ENCODE measurements around the gene NDUFB3. TPM values are rescaled to one million over a fixed set of nuclear protein-coding genes. Genes with fewer than 3 reads are reported as not detected.
"Not testable (repeated sequence)": the region's sequence is repeated elsewhere in the genome, so short reads cannot be mapped to it uniquely, and the experiment has no call there.

Gene NDUFB3
- 100 to 1,000 TPM; 152 to 238 TPM for total RNA-seq

DNA sequence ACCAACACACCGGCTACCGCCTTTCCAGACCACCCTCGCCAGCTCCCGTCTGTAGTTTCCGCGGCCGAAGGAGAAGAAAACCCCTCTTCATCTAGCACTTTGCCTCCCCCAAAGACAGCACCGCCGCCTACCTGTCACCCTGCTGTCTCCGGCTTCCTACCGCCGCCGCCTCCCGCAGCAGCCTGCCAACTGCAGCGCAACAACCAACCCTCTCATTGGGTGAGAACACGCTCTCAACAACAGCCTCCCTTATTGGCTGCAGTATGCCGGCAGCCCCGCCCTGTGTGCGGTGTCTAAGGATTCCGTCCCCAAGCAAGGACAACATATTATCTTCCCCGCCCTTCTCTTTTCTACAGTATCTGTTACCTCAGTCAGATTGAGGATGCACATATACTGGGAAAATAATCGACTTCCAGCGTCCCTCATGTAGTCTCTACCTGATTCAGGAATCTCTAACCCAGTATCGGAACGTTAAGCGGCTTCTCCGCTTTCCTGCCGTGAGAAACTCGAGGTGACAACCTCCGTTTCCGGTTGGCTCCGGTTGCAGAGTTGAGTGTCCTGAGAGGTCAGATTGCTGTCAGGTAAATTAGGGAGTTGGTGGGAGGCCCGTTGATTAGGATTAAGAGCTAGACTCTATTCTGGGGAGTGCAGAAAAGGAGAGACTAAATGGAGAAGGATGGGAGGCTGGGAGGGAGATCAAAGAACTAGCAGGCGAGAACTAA, at the start of gene NDUFB3, which contains the start of gene HYCC2:
Gene NDUFB3 (plus strand): TSS at position 523 of the 722 bp plus-strand sequence. CDS start 6,882 bp downstream, outside the sequence.
Gene HYCC2 (minus strand): TSS at position 193 of the 722 bp plus-strand sequence. CDS start 47,662 bp downstream, outside the sequence.
- H3K27ac ChIP-seq: peak within 1 kb of the TSS; percentile 86 to 89
- H3K36me3 ChIP-seq: no peaks in the 10 kb centered on the region
- peak; percentile 93 for DNase-seq (ENCODE audit: low spot score)
- no peaks in the 10 kb centered on the region for H3K27me3 ChIP-seq
- peak within 1 kb of the TSS; percentile 86 to 98 for H3K4me3 ChIP-seq
- TF ChIP-seq, protein P1, sequence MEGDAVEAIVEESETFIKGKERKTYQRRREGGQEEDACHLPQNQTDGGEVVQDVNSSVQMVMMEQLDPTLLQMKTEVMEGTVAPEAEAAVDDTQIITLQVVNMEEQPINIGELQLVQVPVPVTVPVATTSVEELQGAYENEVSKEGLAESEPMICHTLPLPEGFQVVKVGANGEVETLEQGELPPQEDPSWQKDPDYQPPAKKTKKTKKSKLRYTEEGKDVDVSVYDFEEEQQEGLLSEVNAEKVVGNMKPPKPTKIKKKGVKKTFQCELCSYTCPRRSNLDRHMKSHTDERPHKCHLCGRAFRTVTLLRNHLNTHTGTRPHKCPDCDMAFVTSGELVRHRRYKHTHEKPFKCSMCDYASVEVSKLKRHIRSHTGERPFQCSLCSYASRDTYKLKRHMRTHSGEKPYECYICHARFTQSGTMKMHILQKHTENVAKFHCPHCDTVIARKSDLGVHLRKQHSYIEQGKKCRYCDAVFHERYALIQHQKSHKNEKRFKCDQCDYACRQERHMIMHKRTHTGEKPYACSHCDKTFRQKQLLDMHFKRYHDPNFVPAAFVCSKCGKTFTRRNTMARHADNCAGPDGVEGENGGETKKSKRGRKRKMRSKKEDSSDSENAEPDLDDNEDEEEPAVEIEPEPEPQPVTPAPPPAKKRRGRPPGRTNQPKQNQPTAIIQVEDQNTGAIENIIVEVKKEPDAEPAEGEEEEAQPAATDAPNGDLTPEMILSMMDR (IDR thresholded peaks at IDR 0.05): peak; percentile 11 to 55
- H3K4me1 ChIP-seq: peaks cover 0 to 44% of the 10 kb centered on the region in 2 donors
- H3K9me3 ChIP-seq: no peaks in the 10 kb centered on the region

GRCh38 chr2:201024518-201024917, 47.3 kb upstream of the NDUFB3 start:
- Histone ChIP-seq H3K27me3 (no peaks in the 10 kb centered on the region), H3K9me3 (no peaks in the 10 kb centered on the region), H3K27ac (no peak overlapping the region), H3K4me3 (no peak overlapping the region), H3K36me3 (peaks cover 6% of the 10 kb centered on the region), H3K4me1 (no peaks in the 10 kb centered on the region)
- DNase-seq (ENCODE audit: low spot score): no peak
- TF ChIP-seq, protein P1 (IDR thresholded peaks at IDR 0.05): no peak

DNA sequence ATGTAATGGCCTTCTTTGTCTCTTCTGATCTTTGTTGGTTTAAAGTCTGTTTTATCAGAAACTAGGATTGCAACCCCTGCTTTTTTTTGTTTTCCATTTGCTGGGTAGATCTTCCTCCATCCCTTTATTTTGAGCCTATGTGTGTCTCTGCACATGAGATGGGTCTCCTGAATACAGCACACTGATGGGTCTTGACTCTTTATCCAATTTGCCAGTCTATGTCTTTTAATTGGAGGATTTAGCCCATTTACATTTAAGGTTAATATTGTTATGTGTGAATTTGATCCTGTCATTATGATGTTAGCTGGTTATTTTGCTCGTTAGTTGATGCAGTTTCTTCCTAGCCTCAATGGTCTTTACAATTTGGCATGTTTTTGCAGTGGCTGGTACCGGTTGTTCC, 37.4 kb upstream of the NDUFB3 start:
- H3K27ac ChIP-seq; H3K9me3 ChIP-seq; H3K27me3 ChIP-seq; H3K36me3 ChIP-seq; H3K4me3 ChIP-seq; DNase-seq (ENCODE audit: low spot score); H3K4me1 ChIP-seq: not testable (repeated sequence)

- H3K4me1 ChIP-seq; H3K9me3 ChIP-seq; DNase-seq (ENCODE audit: low spot score): not testable (repeated sequence)
These were observed 33.4 kb upstream of the NDUFB3 start for GRCh38 chr2:201038361-201038760.

GRCh38 chr2:201038855-201039254, 32.9 kb upstream of the NDUFB3 start:
- no peaks in the 10 kb centered on the region for H3K27me3 ChIP-seq
- no peaks in the 10 kb centered on the region for H3K4me1 ChIP-seq
- no peak for DNase-seq (ENCODE audit: low spot score)
- H3K27ac ChIP-seq: no peak overlapping the region
- H3K9me3 ChIP-seq: no peaks in the 10 kb centered on the region
- H3K4me3 ChIP-seq: no peak overlapping the region
- TF ChIP-seq, protein P1 (IDR thresholded peaks at IDR 0.05): no peak
- H3K36me3 ChIP-seq: no peaks in the 10 kb centered on the region

More at GRCh38 chr2:201038361-201038760, 33.4 kb upstream of the NDUFB3 start:
- not testable (repeated sequence) for H3K27ac ChIP-seq, H3K4me3 ChIP-seq, H3K36me3 ChIP-seq, H3K27me3 ChIP-seq

DNA sequence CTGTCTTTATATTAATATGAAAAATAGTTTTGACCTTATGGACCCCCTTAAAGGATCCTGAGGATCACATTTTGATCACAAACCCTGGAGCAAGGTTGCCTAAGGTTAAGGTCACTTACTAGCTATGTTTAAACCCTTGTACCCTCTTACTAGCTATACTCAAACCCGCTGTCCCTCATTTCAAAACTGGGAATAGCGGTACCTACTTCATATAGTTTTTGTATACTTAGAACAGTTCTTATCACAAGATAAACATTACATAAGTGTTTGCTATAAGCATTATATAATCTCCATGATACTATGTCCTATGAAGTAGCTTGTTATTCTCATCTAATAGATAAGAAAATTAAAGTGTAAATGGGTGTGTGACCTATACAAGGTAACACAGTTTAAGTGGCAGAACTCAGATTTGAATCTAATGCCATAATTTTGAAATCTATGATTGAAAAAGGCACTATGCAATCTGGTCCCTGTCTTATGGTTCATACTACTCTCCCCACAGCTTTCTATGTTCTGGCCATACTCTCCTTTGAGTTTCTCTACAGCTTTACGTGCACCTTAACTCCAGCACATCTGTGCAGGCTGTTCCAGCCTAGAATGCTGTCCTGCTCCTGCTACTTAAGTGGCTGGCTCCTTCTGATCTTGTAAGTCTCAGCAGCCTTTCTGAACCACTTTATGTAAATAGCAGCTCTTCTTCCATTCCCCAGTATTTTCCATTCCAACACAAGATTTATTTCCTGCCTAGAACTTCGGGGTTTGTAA, 30.8 kb upstream of the NDUFB3 start:
- H3K27ac ChIP-seq: no peak overlapping the region
- DNase-seq (ENCODE audit: low spot score): no peak
- TF ChIP-seq, protein P1 (IDR thresholded peaks at IDR 0.05): no peak
- H3K4me1 ChIP-seq: no peaks in the 10 kb centered on the region
- H3K36me3 ChIP-seq: no peaks in the 10 kb centered on the region
- H3K9me3 ChIP-seq: no peaks in the 10 kb centered on the region
- no peak overlapping the region for H3K4me3 ChIP-seq
- H3K27me3 ChIP-seq: no peaks in the 10 kb centered on the region

GRCh38 chr2:201042451-201042850, 29.4 kb upstream of the NDUFB3 start:
- not testable (repeated sequence) for H3K4me3 ChIP-seq; H3K9me3 ChIP-seq; H3K27me3 ChIP-seq; H3K4me1 ChIP-seq; H3K36me3 ChIP-seq; DNase-seq (ENCODE audit: low spot score); H3K27ac ChIP-seq

DNA sequence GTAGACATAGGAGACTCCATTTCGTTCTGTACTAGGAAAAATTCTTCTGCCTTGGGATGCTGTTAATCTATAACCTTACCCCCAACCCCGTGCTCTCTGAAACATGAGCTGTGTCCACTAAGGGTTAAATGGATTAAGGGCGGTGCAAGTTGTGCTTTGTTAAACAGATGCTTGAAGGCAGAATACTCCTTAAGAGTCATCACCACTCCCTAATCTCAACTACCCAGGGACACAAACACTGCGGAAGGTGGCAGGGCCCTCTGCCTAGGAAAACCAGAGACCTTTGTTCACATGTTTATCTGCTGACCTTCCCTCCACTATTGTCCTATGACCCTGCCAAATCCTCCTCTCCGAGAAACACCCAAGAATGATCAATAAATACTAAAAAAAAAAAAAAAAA, 28.8 kb upstream of the NDUFB3 start:
- not testable (repeated sequence) for H3K36me3 ChIP-seq; H3K27me3 ChIP-seq; DNase-seq (ENCODE audit: low spot score); H3K9me3 ChIP-seq; H3K4me1 ChIP-seq; H3K27ac ChIP-seq; H3K4me3 ChIP-seq

Data from right atrium auricular region (tissue), 2 donors.